ENCODE data around the gene NPAS3.
A peak's percentile ranks its signal among the peaks of the same experiment; 100 is the strongest.

Gene NPAS3

DNA sequence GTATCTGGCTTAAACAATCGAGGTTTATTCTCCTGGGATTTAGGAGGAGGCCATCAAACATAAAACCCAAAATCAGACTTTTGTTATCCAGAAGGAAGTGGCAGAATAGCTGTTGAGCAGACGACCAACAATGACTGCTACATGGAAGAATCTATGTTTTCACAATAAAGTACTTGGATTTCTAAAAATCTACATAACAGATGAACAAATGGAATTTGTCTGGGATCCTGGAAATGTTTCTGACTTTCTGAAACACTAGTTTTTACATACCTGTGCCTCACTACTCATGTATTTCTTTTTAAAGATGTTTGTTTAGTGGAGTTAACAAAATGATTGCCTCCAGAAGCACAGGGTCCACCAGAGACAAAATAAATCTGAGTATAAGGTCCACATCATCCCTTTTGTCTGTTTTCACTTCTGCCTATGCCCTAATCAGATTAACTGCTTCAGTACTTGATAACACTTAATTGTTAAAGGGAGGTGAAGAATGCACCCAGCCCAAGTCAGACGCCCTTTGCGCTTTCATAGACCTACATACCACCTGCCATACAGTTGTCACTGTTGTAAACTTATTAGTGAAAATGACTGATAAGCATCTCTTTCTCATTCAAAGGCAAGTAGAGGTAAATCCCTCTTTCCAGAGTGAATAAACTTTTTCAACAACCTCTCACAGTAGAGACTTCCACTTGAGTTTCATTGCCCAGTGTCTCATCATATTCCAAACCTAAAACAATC is 847.6 kb downstream of the NPAS3 start:
- Histone ChIP-seq H3K9ac (ENCODE audit: low read depth, low read length, poor library complexity, severe bottlenecking) (no peak overlapping the region), H3F3A (ENCODE audit: low read depth) (no peaks in the 10 kb centered on the region), H3K4me3 (ENCODE audit: low read length, poor library complexity, severe bottlenecking) (no peak overlapping the region), H3K9me2 (replicated peaks; ENCODE audit: low read depth, low read length) (no peaks in the 10 kb centered on the region), H3K79me2 (ENCODE audit: insufficient read depth, low read length) (no peaks in the 10 kb centered on the region), H3K4me2 (ENCODE audit: low read depth, low read length, poor library complexity, severe bottlenecking) (no peak overlapping the region), H3K4me1 (ENCODE audit: insufficient read depth, low read length, poor library complexity, severe bottlenecking) (peaks cover 4% of the 10 kb centered on the region), H2AFZ (ENCODE audit: low read length) (no peak overlapping the region), H3K9me3 (ENCODE audit: insufficient read depth, low read depth, low read length) (no peaks in the 10 kb centered on the region), H3K27me3 (ENCODE audit: insufficient read depth, low read length, poor library complexity, severe bottlenecking) (no peaks in the 10 kb centered on the region), H3K36me3 (ENCODE audit: insufficient read depth, low read length) (no peaks in the 10 kb centered on the region), H4K20me1 (ENCODE audit: insufficient read depth, low read length, poor library complexity, severe bottlenecking) (no peaks in the 10 kb centered on the region)
- no peak for TF ChIP-seq EZH2phosphoT487 (IDR thresholded peaks at IDR 0.05; ENCODE audit: borderline replicate concordance)
- TF ChIP-seq, protein P1, sequence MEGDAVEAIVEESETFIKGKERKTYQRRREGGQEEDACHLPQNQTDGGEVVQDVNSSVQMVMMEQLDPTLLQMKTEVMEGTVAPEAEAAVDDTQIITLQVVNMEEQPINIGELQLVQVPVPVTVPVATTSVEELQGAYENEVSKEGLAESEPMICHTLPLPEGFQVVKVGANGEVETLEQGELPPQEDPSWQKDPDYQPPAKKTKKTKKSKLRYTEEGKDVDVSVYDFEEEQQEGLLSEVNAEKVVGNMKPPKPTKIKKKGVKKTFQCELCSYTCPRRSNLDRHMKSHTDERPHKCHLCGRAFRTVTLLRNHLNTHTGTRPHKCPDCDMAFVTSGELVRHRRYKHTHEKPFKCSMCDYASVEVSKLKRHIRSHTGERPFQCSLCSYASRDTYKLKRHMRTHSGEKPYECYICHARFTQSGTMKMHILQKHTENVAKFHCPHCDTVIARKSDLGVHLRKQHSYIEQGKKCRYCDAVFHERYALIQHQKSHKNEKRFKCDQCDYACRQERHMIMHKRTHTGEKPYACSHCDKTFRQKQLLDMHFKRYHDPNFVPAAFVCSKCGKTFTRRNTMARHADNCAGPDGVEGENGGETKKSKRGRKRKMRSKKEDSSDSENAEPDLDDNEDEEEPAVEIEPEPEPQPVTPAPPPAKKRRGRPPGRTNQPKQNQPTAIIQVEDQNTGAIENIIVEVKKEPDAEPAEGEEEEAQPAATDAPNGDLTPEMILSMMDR (conservative IDR thresholded peaks at IDR 0.05; ENCODE audit: low read length) = no peak

DNA sequence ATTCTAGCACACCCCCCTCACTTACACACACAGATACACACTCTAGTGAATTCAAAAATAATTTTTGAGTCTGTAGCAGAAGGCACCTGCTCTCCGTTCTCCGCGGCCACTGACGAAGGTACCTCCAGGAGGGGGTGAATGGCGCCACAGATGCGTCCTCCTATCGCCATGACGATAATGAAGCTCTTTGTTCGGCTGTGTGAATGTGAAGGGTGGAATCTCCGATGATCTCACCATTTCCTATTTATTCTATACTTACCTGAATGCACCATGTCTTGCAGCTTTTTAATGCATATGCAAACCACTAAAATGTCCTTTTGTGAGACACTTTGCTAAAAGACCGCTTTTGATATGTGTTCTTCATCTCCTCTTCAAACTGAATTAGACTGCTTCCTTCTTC is 849.5 kb downstream of the NPAS3 start:
- Histone ChIP-seq H2AFZ (ENCODE audit: low read length) (no peak overlapping the region), H3K4me1 (ENCODE audit: insufficient read depth, low read length, poor library complexity, severe bottlenecking) (peaks cover 7% of the 10 kb centered on the region)

DNA sequence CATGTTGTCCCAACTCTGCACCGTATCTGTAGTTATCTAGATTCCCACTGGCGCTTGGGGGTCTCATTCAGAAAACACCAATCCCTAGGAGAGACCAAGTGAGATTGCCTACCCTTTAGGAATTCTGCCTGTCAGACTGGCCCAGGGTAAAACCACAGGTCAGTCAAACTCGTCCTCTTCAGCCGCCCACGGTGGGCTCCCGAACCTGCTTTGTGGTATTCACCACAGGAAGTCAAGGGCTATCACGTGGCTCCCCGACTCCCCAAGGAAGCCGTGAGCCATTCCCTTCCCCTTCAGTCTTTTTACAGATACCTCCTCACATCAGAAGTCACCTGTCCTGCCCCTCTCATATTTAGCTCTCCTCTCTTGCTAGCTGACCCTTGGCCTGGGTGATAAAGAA is 852.3 kb downstream of the NPAS3 start:
- Histone ChIP-seq H3K9ac (ENCODE audit: low read depth, low read length, poor library complexity, severe bottlenecking) (no peak overlapping the region), H4K20me1 (ENCODE audit: insufficient read depth, low read length, poor library complexity, severe bottlenecking) (no peaks in the 10 kb centered on the region), H3K9me2 (replicated peaks; ENCODE audit: low read depth, low read length) (no peaks in the 10 kb centered on the region), H2AFZ (ENCODE audit: low read length) (no peak overlapping the region), H3K36me3 (ENCODE audit: insufficient read depth, low read length) (no peaks in the 10 kb centered on the region), H3K4me2 (ENCODE audit: low read depth, low read length, poor library complexity, severe bottlenecking) (peak overlapping the region; percentile 40), H3K4me1 (ENCODE audit: insufficient read depth, low read length, poor library complexity, severe bottlenecking) (peaks cover 7% of the 10 kb centered on the region), H3K27me3 (ENCODE audit: insufficient read depth, low read length, poor library complexity, severe bottlenecking) (no peaks in the 10 kb centered on the region), H3K79me2 (ENCODE audit: insufficient read depth, low read length) (no peaks in the 10 kb centered on the region), H3K4me3 (ENCODE audit: low read length, poor library complexity, severe bottlenecking) (no peak overlapping the region), H3F3A (ENCODE audit: low read depth) (no peaks in the 10 kb centered on the region), H3K9me3 (ENCODE audit: insufficient read depth, low read depth, low read length) (no peaks in the 10 kb centered on the region)
- TF ChIP-seq, protein P1 (conservative IDR thresholded peaks at IDR 0.05; ENCODE audit: low read length) = no peak
- no peak for TF ChIP-seq EZH2phosphoT487 (IDR thresholded peaks at IDR 0.05; ENCODE audit: borderline replicate concordance)

More for the DNA sequence above, 849.5 kb downstream of the NPAS3 start:
- Histone ChIP-seq H3K9me3 (ENCODE audit: insufficient read depth, low read depth, low read length) (no peaks in the 10 kb centered on the region), H3F3A (ENCODE audit: low read depth) (no peaks in the 10 kb centered on the region), H3K4me3 (ENCODE audit: low read length, poor library complexity, severe bottlenecking) (no peak overlapping the region), H3K36me3 (ENCODE audit: insufficient read depth, low read length) (no peaks in the 10 kb centered on the region), H3K9ac (ENCODE audit: low read depth, low read length, poor library complexity, severe bottlenecking) (no peak overlapping the region), H4K20me1 (ENCODE audit: insufficient read depth, low read length, poor library complexity, severe bottlenecking) (no peaks in the 10 kb centered on the region), H3K9me2 (replicated peaks; ENCODE audit: low read depth, low read length) (no peaks in the 10 kb centered on the region), H3K79me2 (ENCODE audit: insufficient read depth, low read length) (no peaks in the 10 kb centered on the region), H3K27me3 (ENCODE audit: insufficient read depth, low read length, poor library complexity, severe bottlenecking) (no peaks in the 10 kb centered on the region), H3K4me2 (ENCODE audit: low read depth, low read length, poor library complexity, severe bottlenecking) (no peak overlapping the region)
- no peak for TF ChIP-seq EZH2phosphoT487 (IDR thresholded peaks at IDR 0.05; ENCODE audit: borderline replicate concordance)
- TF ChIP-seq, protein P1 (conservative IDR thresholded peaks at IDR 0.05; ENCODE audit: low read length) = no peak

All from Loucy (cell line).